ENCODE measurements around the gene ZNF385C. TPM values are rescaled to one million over a fixed set of nuclear protein-coding genes. Genes with fewer than 3 reads are reported as not detected.

The ZNF385C gene
- total RNA-seq, 2 donors from 2014 or later: 1.3 TPM; not detected in 1

- peaks cover 0 to 16% of the 10 kb centered on the region in 2 donors for H3K36me3 ChIP-seq (replicated peaks in 1 of 2; ENCODE audit: insufficient read depth in 1 of 2, low read depth in 2 of 2)
- ATAC-seq (no peak), DNase-seq (no peak)
- H3K27me3 ChIP-seq: no peaks in the 10 kb centered on the region
- no peak overlapping the region for H3K27ac ChIP-seq
- H3K9me3 ChIP-seq: no peaks in the 10 kb centered on the region
- TF ChIP-seq, protein P1, sequence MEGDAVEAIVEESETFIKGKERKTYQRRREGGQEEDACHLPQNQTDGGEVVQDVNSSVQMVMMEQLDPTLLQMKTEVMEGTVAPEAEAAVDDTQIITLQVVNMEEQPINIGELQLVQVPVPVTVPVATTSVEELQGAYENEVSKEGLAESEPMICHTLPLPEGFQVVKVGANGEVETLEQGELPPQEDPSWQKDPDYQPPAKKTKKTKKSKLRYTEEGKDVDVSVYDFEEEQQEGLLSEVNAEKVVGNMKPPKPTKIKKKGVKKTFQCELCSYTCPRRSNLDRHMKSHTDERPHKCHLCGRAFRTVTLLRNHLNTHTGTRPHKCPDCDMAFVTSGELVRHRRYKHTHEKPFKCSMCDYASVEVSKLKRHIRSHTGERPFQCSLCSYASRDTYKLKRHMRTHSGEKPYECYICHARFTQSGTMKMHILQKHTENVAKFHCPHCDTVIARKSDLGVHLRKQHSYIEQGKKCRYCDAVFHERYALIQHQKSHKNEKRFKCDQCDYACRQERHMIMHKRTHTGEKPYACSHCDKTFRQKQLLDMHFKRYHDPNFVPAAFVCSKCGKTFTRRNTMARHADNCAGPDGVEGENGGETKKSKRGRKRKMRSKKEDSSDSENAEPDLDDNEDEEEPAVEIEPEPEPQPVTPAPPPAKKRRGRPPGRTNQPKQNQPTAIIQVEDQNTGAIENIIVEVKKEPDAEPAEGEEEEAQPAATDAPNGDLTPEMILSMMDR (IDR thresholded peaks at IDR 0.05): peak in 1 of 7 experiments; percentile 6
- TF ChIP-seq POLR2A (IDR thresholded peaks at IDR 0.05): no peak
- intact Hi-C loops (cut with DNase I): no loop called here
- 89 to 97% methylated on average over 2 to 3 of the region's 3 CpGs for WGBS, 2 donors
- peaks cover 31% of the 10 kb centered on the region for H3K4me1 ChIP-seq
- H3K4me3 ChIP-seq: no peak overlapping the region
These were observed 26.0 kb upstream of the ZNF385C start for GRCh38 chr17:42124256-42124655.

DNA sequence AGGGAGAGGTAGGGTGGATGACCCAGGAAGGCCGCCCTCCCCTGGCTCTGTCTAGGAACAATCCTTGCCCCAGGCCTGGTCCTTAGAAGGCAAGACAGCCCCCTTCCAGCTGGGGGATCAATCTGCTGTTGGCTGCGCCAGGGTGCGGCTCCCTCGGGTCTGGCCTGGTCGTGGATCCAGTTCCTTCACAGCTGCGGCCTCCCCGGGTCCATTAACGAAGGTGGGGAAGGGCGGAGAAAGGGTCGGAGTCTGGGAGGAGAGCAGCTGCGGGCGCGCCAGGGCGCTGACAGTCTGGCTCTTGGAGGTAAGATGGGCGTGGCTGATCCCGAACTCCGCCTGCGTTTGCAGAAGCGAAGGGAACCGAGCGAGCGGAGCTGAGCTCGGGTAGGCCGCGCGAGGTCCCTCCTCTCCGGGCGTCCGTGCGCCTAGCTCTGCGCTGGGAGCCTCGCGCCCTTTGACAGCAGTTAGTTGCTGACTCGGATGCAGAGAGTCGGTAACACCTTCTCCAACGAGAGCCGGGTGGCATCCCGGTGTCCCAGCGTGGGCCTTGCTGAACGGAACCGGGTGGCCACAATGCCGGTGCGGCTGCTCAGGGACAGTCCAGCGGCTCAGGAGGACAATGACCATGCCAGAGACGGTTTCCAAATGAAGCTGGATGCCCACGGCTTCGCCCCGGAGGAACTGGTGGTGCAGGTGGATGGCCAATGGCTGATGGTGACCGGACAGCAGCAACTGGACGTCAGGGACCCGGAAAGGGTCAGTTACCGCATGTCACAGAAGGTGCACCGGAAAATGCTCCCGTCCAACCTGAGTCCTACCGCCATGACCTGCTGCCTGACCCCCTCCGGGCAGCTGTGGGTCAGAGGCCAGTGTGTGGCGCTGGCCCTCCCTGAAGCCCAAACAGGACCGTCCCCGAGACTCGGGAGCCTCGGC is 24.4 kb upstream of the ZNF385C start, which contains the start of gene HSPB9:
TSS of gene HSPB9 (plus strand) at position 434 of the 933 bp plus-strand sequence. CDS start at position 481, 47 bp downstream.
- Histone ChIP-seq H3K9me3 (no peaks in the 10 kb centered on the region), H3K4me1 (peaks cover 30% of the 10 kb centered on the region), H3K36me3 (replicated peaks in 1 of 2; ENCODE audit: insufficient read depth in 1 of 2, low read depth in 2 of 2) (peaks cover 0 to 9% of the 10 kb centered on the region in 2 donors), H3K4me3 (no peak within 1 kb of the TSS), H3K27me3 (no peaks in the 10 kb centered on the region), H3K27ac (peak within 1 kb of the TSS; percentile 74 to 89 (median 86))
- intact Hi-C loops (cut with DNase I): no loop called here
- DNase-seq: peak; percentile 91 to 96 (median 94)
- ATAC-seq: peak; percentile 86
- TF ChIP-seq POLR2A (IDR thresholded peaks at IDR 0.05): peak; percentile 64 to 79 (median 70)
- TF ChIP-seq, protein P1 (IDR thresholded peaks at IDR 0.05): peak in 1 of 7 experiments; percentile 11
- WGBS, 2 donors: 20 to 36% methylated on average over 6 to 61 of the region's 61 CpGs

- TF ChIP-seq POLR2A (IDR thresholded peaks at IDR 0.05): peak in 2 of 3 donors; percentile 63 to 72
- TF ChIP-seq, protein P1 (IDR thresholded peaks at IDR 0.05): no peak
- H3K9me3 ChIP-seq: no peaks in the 10 kb centered on the region
- no peaks in the 10 kb centered on the region for H3K27me3 ChIP-seq
- DNase-seq: peak; percentile 84 to 87 (median 86)
- peaks cover 0 to 4% of the 10 kb centered on the region in 2 donors for H3K36me3 ChIP-seq (replicated peaks in 1 of 2; ENCODE audit: insufficient read depth in 1 of 2, low read depth in 2 of 2)
- H3K4me1 ChIP-seq: peaks cover 39% of the 10 kb centered on the region
- intact Hi-C loops (cut with DNase I): no loop called here
- H3K4me3 ChIP-seq: peak within 1 kb of the TSS; percentile 39 to 81
- ATAC-seq: peak; percentile 74
- WGBS, 2 donors: 2 to 6% methylated on average over 10 to 53 of the region's 57 CpGs
- peak within 1 kb of the TSS; percentile 74 to 89 (median 86) for H3K27ac ChIP-seq
These were observed 22.8 kb upstream of the ZNF385C start, which contains the start of gene KAT2A for GRCh38 chr17:42120770-42121769. Gene KAT2A, minus strand, starts transcription at chr17:42121367. Its CDS starts 63 bp downstream, at chr17:42121304.

DNA sequence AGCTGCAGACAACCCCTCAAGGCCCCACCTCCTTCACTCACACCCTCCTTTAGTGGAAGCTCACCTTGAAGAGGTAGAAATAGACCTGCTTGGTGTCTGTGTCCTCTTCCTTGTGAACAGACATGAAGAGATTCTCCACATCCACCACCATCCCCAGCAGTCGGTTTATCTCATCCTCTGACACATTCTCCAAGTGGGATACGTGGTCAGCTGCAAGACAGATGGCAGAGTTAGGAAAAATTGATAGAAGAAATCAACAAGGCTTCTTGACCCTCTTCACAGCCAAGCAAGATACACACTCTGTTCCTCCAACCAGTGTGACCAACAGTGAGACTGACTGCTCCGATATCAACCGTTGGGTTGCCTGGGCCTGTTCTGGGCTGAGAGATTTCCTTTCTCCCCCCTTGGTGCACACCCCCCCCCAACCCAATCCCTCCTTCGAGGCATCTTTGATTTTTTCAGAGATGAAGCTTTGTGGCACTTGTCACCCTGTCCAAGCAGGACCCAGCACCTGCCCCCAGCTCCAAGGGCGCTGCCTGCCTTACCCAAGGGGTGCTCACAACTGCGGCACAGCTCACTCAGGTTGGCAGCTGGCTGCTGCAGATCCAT is 22.0 kb upstream of the ZNF385C start:
- Histone ChIP-seq H3K4me3 (peak overlapping the region in 1 of 2 donors; percentile 81), H3K4me1 (peaks cover 44% of the 10 kb centered on the region), H3K27ac (no peak overlapping the region), H3K27me3 (no peaks in the 10 kb centered on the region), H3K9me3 (no peaks in the 10 kb centered on the region), H3K36me3 (replicated peaks in 1 of 2; ENCODE audit: insufficient read depth in 1 of 2, low read depth in 2 of 2) (peaks cover 0 to 2% of the 10 kb centered on the region in 2 donors)
- TF ChIP-seq, protein P1 (IDR thresholded peaks at IDR 0.05): no peak
- TF ChIP-seq POLR2A (IDR thresholded peaks at IDR 0.05): no peak
- 36 to 44% methylated on average over 7 of the region's 7 CpGs for WGBS, 2 donors
- intact Hi-C loops (cut with DNase I): no loop called here
- DNase-seq (no peak), ATAC-seq (no peak)

Measured in body of pancreas (tissue), 4 donors.